ENCODE results near the gene CCL4. TPM values are rescaled to one million over a fixed set of nuclear protein-coding genes. Genes with fewer than 3 reads are reported as not detected.
"Not testable (repeated sequence)": the region's sequence is repeated elsewhere in the genome, so short reads cannot be mapped to it uniquely, and the experiment has no call there.

Gene CCL4
- total RNA-seq, 1 donor from 2014 or later = not detected

DNA sequence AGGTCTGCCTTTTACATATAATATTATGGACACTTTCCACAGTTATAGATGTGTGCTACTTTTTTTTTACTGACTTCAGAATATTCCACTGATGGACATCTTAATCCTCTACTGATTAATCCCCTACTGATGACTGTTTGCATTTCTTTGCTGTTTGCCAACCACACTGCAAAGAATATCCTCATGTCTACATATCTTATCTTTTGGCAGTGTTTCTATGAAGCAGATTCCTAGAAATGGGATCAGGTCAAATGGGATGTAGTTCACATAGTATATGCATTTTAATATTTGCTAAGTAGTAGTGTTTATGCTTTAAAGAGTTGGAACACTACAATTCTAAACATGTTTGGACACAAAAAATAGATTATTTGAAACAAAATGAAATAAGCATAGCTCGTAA is 16.8 kb upstream of the CCL4 start:
- TF ChIP-seq, protein P1, sequence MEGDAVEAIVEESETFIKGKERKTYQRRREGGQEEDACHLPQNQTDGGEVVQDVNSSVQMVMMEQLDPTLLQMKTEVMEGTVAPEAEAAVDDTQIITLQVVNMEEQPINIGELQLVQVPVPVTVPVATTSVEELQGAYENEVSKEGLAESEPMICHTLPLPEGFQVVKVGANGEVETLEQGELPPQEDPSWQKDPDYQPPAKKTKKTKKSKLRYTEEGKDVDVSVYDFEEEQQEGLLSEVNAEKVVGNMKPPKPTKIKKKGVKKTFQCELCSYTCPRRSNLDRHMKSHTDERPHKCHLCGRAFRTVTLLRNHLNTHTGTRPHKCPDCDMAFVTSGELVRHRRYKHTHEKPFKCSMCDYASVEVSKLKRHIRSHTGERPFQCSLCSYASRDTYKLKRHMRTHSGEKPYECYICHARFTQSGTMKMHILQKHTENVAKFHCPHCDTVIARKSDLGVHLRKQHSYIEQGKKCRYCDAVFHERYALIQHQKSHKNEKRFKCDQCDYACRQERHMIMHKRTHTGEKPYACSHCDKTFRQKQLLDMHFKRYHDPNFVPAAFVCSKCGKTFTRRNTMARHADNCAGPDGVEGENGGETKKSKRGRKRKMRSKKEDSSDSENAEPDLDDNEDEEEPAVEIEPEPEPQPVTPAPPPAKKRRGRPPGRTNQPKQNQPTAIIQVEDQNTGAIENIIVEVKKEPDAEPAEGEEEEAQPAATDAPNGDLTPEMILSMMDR (conservative IDR thresholded peaks at IDR 0.05) = no peak
- H3K9me3 Mint-ChIP-seq = no peaks in the 10 kb centered on the region
- H3K4me3 Mint-ChIP-seq = no peak overlapping the region
- H3K27me3 Mint-ChIP-seq = peaks cover 14% of the 10 kb centered on the region
- H3K27ac Mint-ChIP-seq = no peak overlapping the region
- no peak for DNase-seq (ENCODE audit: extremely low spot score, unreplicated experiment)
- H3K36me3 Mint-ChIP-seq = no peaks in the 10 kb centered on the region
- no peaks in the 10 kb centered on the region for H3K4me1 Mint-ChIP-seq (ENCODE audit: unreplicated experiment)

DNA sequence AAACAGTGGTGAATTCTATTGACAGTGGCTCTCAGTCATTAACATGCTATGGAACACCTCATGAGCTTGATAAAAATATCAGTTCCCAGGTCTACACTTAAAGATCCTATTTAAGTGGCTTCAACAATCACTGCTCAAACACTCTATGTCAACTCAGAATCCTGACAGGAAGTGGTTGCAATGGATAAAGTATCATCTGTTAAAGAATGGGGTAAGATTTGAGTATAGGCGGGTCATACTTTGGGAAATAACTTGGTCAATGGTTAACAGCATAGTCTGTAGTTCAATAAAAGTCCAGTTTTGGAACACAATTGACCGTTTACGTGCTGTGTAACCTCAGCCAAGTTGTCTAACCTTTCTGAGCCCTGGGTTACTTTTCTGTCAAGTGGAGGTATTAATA is 16.2 kb upstream of the CCL4 start:
- H3K27me3 Mint-ChIP-seq = peaks cover 15% of the 10 kb centered on the region
- not testable (repeated sequence) for H3K9me3 Mint-ChIP-seq; H3K4me3 Mint-ChIP-seq; H3K36me3 Mint-ChIP-seq; DNase-seq (ENCODE audit: extremely low spot score, unreplicated experiment); H3K4me1 Mint-ChIP-seq (ENCODE audit: unreplicated experiment); H3K27ac Mint-ChIP-seq

DNA sequence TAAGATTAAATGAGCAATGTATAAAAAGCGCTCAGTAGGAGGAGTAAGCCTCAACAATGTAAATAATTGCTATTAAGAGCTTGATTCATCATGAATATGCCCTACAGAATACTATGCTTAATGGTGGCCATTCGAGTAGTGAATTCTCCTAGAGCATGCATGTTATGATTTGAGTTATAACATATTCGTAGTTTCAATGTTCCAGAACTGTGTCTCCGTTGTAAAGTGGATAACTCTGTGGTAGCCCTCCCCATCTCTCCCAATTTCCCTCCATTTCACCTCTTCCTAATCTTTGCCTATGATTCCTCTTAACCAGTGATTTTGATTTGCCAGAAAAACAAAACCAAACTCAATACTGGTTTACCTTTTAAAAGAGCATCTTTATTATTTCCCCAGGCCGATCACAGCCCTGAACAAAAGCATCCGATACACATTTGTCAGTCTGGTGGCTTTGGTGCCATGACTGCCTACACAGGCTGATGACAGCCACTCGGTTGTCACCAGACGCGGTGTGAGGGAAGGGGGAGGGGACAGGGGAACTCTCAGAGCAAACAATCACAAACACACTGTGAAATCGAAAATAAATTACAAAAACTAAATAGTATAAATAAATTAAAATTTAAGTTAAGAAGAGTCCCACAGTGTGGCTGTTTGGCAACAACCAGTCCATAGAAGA is 15.6 kb upstream of the CCL4 start:
- not testable (repeated sequence) for DNase-seq (ENCODE audit: extremely low spot score, unreplicated experiment); H3K4me3 Mint-ChIP-seq; H3K4me1 Mint-ChIP-seq (ENCODE audit: unreplicated experiment); H3K27ac Mint-ChIP-seq; H3K36me3 Mint-ChIP-seq; H3K9me3 Mint-ChIP-seq
- H3K27me3 Mint-ChIP-seq = peaks cover 15% of the 10 kb centered on the region

DNA sequence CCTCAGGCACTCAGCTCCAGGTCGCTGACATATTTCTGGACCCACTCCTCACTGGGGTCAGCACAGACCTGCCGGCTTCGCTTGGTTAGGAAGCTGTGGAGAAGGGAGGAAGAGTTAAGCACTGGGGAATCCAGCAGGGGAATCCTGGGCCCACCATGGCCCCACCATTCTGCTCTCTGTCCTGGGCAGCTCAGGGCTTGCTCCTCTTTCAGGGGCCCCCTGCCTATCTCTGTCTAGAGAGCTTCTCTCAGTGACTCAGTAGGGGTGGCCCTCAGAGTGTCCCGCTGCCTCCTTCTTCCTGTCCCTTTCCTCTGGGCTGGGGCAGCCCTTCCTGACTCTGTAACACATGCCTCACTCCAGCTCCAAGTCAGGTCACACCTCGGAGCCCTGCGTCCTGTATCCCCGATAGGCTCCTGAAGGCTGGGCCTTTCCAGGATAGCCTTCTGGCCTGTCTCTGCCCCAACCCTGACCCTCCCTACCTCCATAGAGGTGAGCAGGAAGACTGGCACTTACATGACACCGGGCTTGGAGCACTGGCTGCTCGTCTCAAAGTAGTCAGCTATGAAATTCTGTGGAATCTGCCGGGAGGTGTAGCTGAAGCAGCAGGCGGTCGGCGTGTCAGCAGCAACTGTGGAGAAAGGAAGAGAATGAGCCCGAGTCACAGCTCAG is 14.8 kb upstream of the CCL4 start:
- no peak for DNase-seq (ENCODE audit: extremely low spot score, unreplicated experiment)
- TF ChIP-seq, protein P1 (conservative IDR thresholded peaks at IDR 0.05) = no peak
- Mint-ChIP-seq H3K27me3 (peaks cover 12% of the 10 kb centered on the region), H3K4me3 (no peak overlapping the region), H3K4me1 (ENCODE audit: unreplicated experiment) (no peaks in the 10 kb centered on the region), H3K27ac (no peak overlapping the region), H3K36me3 (no peaks in the 10 kb centered on the region), H3K9me3 (no peaks in the 10 kb centered on the region)

DNA sequence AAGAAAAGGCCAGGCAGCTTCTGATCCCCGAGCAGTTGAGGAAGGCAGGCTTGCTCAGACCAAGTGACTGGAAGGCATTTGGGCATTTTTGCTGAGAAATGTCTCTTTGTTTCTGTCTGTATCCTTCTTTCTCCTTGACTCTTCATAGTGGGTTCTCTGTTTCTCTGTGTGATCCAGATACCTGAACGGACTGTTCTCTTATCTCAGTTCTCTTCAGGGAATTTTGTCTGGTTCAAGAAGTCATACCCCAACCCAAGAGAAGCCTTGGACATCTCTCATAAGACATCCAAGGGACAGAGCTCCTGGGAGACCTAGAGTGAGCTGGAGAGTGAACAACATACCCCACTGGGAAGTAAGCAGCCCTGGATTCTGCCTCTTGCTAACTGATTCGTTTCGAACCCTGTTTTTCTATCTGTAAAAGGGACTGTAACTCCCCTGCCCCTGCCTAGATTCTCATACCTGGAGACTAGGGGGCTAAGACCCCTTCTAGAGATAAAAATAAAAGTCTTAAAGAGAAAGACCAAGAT is 14.2 kb upstream of the CCL4 start:
- TF ChIP-seq, protein P1 (conservative IDR thresholded peaks at IDR 0.05) = no peak
- no peak for DNase-seq (ENCODE audit: extremely low spot score, unreplicated experiment)
- Mint-ChIP-seq H3K4me3 (no peak overlapping the region), H3K27ac (no peak overlapping the region), H3K36me3 (no peaks in the 10 kb centered on the region), H3K9me3 (no peaks in the 10 kb centered on the region), H3K4me1 (ENCODE audit: unreplicated experiment) (no peaks in the 10 kb centered on the region), H3K27me3 (peaks cover 12% of the 10 kb centered on the region)

DNA sequence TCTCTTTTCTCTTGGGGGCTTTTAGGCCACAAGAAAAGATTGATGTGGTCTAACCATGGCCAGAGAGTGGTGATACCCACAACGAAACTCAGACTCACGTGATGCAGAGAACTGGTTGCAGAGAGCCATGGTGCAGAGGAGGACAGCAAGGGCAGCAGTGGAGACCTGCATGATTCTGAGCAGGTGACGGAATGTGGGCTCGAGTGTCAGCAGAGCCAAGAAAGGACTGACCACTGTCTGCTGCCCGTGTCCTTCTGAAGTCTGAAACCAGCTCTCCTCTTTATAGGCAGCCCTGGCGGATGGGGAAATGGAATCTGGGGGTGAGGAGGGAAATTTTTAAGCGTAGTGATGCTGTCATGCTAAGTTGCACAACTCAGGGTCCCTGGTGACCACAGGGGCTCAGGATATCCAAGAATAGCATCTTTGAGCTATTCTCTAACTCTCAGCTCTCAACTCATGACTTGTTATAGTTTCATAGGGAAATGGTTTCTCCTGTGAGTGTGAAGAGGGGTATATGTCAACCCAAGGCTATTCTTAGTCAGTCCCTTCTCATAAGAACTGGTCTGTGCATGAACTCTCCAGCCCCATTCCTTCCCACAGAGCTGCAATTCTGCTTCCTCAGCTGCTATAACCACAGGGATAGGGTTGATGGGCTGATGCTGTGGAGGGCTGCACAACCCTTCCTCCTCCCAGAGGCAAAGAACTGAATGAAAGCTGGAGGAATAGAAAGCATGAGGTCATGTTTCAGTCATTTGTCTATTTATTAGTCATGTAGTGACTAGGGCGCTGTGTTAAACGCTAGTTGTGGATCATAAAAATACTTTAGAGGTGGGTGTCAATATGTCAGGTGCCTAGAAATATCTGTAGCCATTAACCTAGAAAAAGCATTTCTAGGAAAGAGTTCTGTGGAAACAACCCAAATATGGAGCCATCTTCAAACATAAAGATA is 13.5 kb upstream of the CCL4 start, which contains the start of gene CCL3:
TSS of gene CCL3 (minus strand) at position 256 of the 949 bp plus-strand sequence. CDS start at position 171, 85 bp downstream.
- DNase-seq (ENCODE audit: extremely low spot score, unreplicated experiment) = no peak
- TF ChIP-seq, protein P1 (conservative IDR thresholded peaks at IDR 0.05) = no peak
- Mint-ChIP-seq H3K4me3 (no peak within 1 kb of the TSS), H3K36me3 (no peaks in the 10 kb centered on the region), H3K27me3 (peaks cover 12% of the 10 kb centered on the region), H3K27ac (no peak within 1 kb of the TSS), H3K9me3 (no peaks in the 10 kb centered on the region), H3K4me1 (ENCODE audit: unreplicated experiment) (no peaks in the 10 kb centered on the region)
